NCI-H526 treated with DMSO at 0.1 percent for 48 hours (cell line): ENCODE data around the gene IKZF2.

Experiments
- DNase-seq: peaks from one replicate; lab custom pipeline; 2025; lab: John Stamatoyannopoulos, UW

The IKZF2 gene

GRCh38 chr2:212998626-212999359, 152.6 kb downstream of the IKZF2 start:
- no peak for DNase-seq

- no peak for DNase-seq
These were observed 153.8 kb downstream of the IKZF2 start for GRCh38 chr2:212997526-212998020.

GRCh38 chr2:212995920-212996319, 155.5 kb downstream of the IKZF2 start:
- no peak for DNase-seq

GRCh38 chr2:212994976-212995375, 156.4 kb downstream of the IKZF2 start:
- DNase-seq = no peak

GRCh38 chr2:212991120-212991519, 160.3 kb downstream of the IKZF2 start:
- DNase-seq = no peak

GRCh38 chr2:212990697-212991096, 160.7 kb downstream of the IKZF2 start:
- DNase-seq = no peak

GRCh38 chr2:212987492-212987891, 163.9 kb downstream of the IKZF2 start:
- DNase-seq = no peak

- no peak for DNase-seq
These were observed 167.3 kb downstream of the IKZF2 start for GRCh38 chr2:212984129-212984528.

- DNase-seq = peak; percentile 29
These were observed 171.6 kb downstream of the IKZF2 start for GRCh38 chr2:212979799-212980198.

- DNase-seq = no peak
These were observed 172.3 kb downstream of the IKZF2 start for GRCh38 chr2:212979046-212979612.

GRCh38 chr2:212977152-212977551, 174.3 kb downstream of the IKZF2 start:
- DNase-seq = no peak

GRCh38 chr2:212975333-212975732, 176.1 kb downstream of the IKZF2 start:
- no peak for DNase-seq

GRCh38 chr2:212974692-212975091, 176.7 kb downstream of the IKZF2 start:
- DNase-seq = no peak

GRCh38 chr2:212973347-212973746, 178.1 kb downstream of the IKZF2 start:
- no peak for DNase-seq

- DNase-seq = no peak
These were observed 181.3 kb downstream of the IKZF2 start for GRCh38 chr2:212970132-212970531.

- DNase-seq = no peak
These were observed 182.9 kb downstream of the IKZF2 start for GRCh38 chr2:212968284-212969081.

GRCh38 chr2:212966884-212967283, 184.5 kb downstream of the IKZF2 start:
- DNase-seq = no peak

- no peak for DNase-seq
These were observed 188.7 kb downstream of the IKZF2 start for GRCh38 chr2:212962691-212963090.

- no peak for DNase-seq
These were observed 190.2 kb downstream of the IKZF2 start for GRCh38 chr2:212961255-212961654.

- DNase-seq = no peak
These were observed 191.1 kb downstream of the IKZF2 start for GRCh38 chr2:212960336-212960735.

- DNase-seq = no peak
These were observed 191.8 kb downstream of the IKZF2 start for GRCh38 chr2:212959471-212960117.

GRCh38 chr2:212958757-212959295, 192.6 kb downstream of the IKZF2 start:
- DNase-seq = no peak
